Measurements from ENCODE around the gene PDCD11. TPM values are rescaled to one million over a fixed set of nuclear protein-coding genes. Genes with fewer than 3 reads are reported as not detected.

PDCD11 gene
- total RNA-seq, 1 donor from 2014 or later = 4.8 TPM

DNA sequence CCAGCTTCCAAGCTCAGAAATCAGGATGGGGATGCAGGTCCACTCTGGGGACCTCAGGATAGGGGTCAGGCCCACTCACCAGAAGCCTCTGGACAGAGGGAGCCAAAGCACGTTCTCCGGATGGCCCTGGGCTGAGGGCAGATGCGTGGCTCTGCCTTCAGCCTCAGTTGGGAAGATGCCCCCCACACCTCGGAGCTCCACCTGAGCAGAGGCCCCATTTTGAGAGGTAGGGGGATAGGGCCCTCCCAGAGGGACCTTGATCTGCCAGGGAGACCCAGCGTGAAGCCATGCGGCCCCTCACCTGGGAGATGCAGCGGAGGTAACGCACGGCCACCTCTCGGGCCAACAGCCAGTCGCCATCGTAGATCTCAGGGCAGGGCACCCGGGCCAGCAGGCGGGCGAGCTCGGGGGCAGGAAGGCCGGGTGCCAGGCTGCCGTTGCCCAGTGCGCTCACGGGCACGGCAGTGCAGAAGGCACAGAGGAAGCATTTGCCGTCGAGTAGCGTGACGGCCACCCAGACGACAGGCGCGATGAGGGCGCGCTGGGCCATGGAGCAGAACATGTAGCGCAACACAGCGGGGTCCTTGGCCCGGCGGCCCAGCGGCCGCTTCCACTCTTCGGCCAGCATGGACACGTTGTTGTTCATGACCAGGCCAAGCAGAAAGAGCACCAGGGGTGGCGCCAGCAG lies 61.6 kb downstream of the PDCD11 start:
- H3K27ac ChIP-seq = no peak overlapping the region
- H3K4me1 ChIP-seq = peaks cover 0 to under 1% of the 10 kb centered on the region in 2 donors
- DNase-seq (ENCODE audit: low spot score in 2 of 2) = no peak
- intact Hi-C loops (cut with DNase I) = no loop called here
- no peaks in the 10 kb centered on the region for H3K27me3 ChIP-seq
- H3K36me3 ChIP-seq = no peaks in the 10 kb centered on the region
- H3K9me3 ChIP-seq = no peaks in the 10 kb centered on the region
- H3K4me3 ChIP-seq = no peak overlapping the region
- TF ChIP-seq, protein P1, sequence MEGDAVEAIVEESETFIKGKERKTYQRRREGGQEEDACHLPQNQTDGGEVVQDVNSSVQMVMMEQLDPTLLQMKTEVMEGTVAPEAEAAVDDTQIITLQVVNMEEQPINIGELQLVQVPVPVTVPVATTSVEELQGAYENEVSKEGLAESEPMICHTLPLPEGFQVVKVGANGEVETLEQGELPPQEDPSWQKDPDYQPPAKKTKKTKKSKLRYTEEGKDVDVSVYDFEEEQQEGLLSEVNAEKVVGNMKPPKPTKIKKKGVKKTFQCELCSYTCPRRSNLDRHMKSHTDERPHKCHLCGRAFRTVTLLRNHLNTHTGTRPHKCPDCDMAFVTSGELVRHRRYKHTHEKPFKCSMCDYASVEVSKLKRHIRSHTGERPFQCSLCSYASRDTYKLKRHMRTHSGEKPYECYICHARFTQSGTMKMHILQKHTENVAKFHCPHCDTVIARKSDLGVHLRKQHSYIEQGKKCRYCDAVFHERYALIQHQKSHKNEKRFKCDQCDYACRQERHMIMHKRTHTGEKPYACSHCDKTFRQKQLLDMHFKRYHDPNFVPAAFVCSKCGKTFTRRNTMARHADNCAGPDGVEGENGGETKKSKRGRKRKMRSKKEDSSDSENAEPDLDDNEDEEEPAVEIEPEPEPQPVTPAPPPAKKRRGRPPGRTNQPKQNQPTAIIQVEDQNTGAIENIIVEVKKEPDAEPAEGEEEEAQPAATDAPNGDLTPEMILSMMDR (IDR thresholded peaks at IDR 0.05) = no peak

DNA sequence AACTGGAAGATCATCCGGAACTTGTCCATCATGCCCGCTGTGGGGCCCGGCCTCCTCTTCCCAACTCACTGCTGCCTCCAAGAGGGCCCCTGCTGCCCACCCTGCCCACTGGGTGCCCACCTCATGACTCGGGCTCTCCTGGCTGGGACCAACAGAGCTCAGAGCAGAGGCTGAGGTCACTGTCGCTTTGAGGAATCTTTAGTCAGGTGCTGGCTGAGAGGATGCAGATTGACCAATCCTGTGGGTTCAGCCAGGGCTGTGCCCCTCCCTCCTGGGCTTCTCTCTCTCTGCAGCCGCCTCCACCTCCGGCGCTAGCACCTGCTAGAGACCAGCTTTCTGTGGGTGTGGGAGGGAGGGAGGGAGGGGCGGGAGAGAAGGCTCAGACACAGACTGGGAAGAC lies 62.3 kb downstream of the PDCD11 start, which contains the start of gene CALHM1:
Gene CALHM1, minus strand, starts transcription at position 181 of the 400 bp plus-strand sequence. Its CDS starts 149 bp downstream, at position 32.
- TF ChIP-seq, protein P1 (IDR thresholded peaks at IDR 0.05) = no peak
- Histone ChIP-seq H3K27ac (no peak within 1 kb of the TSS), H3K27me3 (no peaks in the 10 kb centered on the region), H3K4me3 (no peak within 1 kb of the TSS), H3K9me3 (no peaks in the 10 kb centered on the region), H3K36me3 (no peaks in the 10 kb centered on the region), H3K4me1 (no peaks in the 10 kb centered on the region)
- DNase-seq (ENCODE audit: low spot score in 2 of 2) = no peak
- intact Hi-C loops (cut with DNase I) = no loop called here

DNA sequence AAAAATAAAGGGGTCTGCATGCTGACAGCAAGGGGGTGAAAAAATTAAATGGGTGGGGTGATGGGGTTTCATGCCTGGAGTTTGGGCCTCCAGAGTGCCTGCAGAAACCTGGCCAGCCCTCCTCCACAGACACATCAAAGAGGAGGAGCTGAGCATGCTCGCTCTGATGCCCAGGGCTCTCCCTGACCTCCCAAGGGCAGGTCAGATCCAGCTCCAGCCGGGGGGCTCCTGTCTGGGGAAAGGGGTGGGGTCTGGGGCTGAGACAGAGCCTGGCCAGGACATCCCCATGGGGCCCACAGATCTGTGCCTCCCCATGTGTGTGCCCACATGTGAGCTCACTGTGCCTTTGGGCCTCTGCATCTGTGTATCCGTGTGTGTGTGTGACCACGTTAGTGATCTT lies 63.2 kb downstream of the PDCD11 start:
- DNase-seq (ENCODE audit: low spot score in 2 of 2) = no peak
- Histone ChIP-seq H3K27me3 (no peaks in the 10 kb centered on the region), H3K27ac (no peak overlapping the region), H3K4me1 (no peaks in the 10 kb centered on the region), H3K9me3 (no peaks in the 10 kb centered on the region), H3K4me3 (no peak overlapping the region), H3K36me3 (no peaks in the 10 kb centered on the region)
- TF ChIP-seq, protein P1 (IDR thresholded peaks at IDR 0.05) = no peak
- intact Hi-C loops (cut with DNase I) = no loop called here

DNA sequence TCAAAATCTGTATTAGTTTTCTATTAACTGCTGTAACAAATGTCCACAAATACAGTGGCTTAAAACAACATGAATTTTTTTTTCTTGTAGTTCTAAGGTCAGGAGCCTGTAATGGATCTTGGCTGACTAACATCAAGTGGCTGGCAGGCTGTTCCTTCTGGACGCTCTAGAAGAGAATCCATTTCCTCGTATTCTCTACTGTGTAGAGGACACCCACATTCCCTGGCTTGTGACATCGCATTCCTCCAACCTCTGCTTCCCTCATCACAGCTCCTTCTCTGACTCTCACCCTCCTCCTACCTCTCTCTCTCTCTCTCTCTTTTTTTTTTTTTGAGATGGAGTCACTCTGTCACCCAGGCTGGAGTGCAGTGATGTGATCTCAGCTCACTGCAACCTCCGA lies 67.1 kb downstream of the PDCD11 start:
- H3K4me3 ChIP-seq = no peak overlapping the region
- DNase-seq (ENCODE audit: low spot score in 2 of 2) = no peak
- TF ChIP-seq, protein P1 (IDR thresholded peaks at IDR 0.05) = no peak
- no peaks in the 10 kb centered on the region for H3K4me1 ChIP-seq
- intact Hi-C loops (cut with DNase I) = no loop called here
- H3K36me3 ChIP-seq = no peaks in the 10 kb centered on the region
- H3K27ac ChIP-seq = no peak overlapping the region
- no peaks in the 10 kb centered on the region for H3K27me3 ChIP-seq
- H3K9me3 ChIP-seq = no peaks in the 10 kb centered on the region

DNA sequence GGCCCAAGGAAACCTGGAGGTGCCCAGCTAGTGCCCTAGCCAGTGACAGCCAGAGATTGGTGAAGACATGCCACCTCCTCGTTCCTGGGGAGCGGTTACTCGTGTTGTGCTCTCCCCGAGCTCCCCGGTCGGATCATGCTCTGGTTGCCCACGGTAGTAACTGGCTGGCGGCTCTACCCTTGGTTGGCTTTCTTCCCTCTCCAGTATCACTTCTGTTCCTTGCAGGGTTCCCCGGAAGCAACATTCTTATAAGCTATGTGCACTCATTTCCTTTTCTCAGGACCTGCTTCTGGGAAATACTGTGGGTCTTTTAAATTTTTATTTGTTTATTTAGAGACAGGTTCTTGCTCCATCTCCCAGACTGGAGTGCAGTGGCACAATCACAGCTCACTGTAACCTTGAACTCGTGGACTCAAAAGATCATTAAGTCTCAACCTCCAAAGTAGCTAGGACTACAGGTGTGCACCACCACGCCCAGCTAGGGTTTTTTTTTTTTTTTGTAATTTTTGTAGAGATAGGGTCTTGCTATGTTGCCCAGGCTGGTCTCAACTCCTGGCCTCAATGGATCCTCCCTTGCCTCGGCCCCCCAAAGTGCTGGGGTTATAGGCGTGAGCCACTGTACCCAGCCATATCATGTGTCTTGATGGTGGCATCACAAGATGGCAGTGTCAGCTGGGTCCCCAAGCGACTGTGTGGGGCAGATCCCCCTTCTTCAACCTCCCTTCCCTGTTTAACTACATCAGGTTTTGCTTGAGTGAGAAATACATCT lies 69.2 kb downstream of the PDCD11 start:
- no peak overlapping the region for H3K27ac ChIP-seq
- intact Hi-C loops (cut with DNase I) = no loop called here
- no peaks in the 10 kb centered on the region for H3K9me3 ChIP-seq
- TF ChIP-seq, protein P1 (IDR thresholded peaks at IDR 0.05) = no peak
- no peak overlapping the region for H3K4me3 ChIP-seq
- no peaks in the 10 kb centered on the region for H3K4me1 ChIP-seq
- no peak for DNase-seq (ENCODE audit: low spot score in 2 of 2)
- no peaks in the 10 kb centered on the region for H3K36me3 ChIP-seq
- H3K27me3 ChIP-seq = no peaks in the 10 kb centered on the region
